ENCODE data around the gene AAGAB.

- no peak for TF ChIP-seq ZNF274 (IDR thresholded peaks at IDR 0.05; ENCODE audit: low read depth, low read length)
- TF ChIP-seq YY1 (IDR thresholded peaks at IDR 0.05; ENCODE audit: insufficient read depth, insufficient read length), result no peak
- no peak for TF ChIP-seq SUZ12 (IDR thresholded peaks at IDR 0.05; ENCODE audit: extremely low read depth, insufficient read depth, insufficient read length)
These were observed 51.5 kb downstream of the AAGAB start for GRCh38 chr15:67202991-67203390.

Data from NT2/D1 (cell line).